Heart left ventricle (tissue), 16 donors: ENCODE results near the gene BCL7C. TPM values are rescaled to one million over a fixed set of nuclear protein-coding genes. Genes with fewer than 3 reads are reported as not detected.

Experiments used
- ATAC-seq, 4 donors: fragments of 200-7000 bp; cut with Tn5 transposase; one replicate each; pipeline ENCODE4 v1.9.1; 2020 to 2022; ENCODE audit warnings: moderate library complexity in 4 of 4, mild to moderate bottlenecking in 3 of 4, moderate number of reproducible peaks in 1 of 4
- DNase-seq, 5 donors: peaks; one replicate each; pipeline ENCODE4 v3.0.0-alpha.2; 2020
- H3K27ac ChIP-seq, 12 donors: fragments of 200-600 bp; sonication (generic) in 4 of 12; one replicate each; pipeline versions ENCODE4 v1.5.0 to v1.8.0; 2016 to 2022; ENCODE audit warnings: mild to moderate bottlenecking in 2 of 12
- H3K27me3 ChIP-seq, 9 donors: fragments of 200-600 bp; sonication (generic) in 2 of 9; one replicate each; pipeline versions ENCODE4 v1.5.1 to v1.8.0; 2016 to 2022; ENCODE audit warnings: mild to moderate bottlenecking in 3 of 9
- H3K36me3 ChIP-seq, 9 donors: fragments of 200-600 bp; sonication (generic) in 2 of 9; one replicate each; pipeline versions ENCODE4 v1.5.0 to v1.8.0; 2018 to 2022; ENCODE audit warnings: mild to moderate bottlenecking in 2 of 9
- H3K4me1 ChIP-seq, 12 donors: fragments of 200-600 bp; sonication (generic) in 4 of 12; one replicate each; pipeline versions ENCODE4 v1.5.0 to v1.8.0; 2016 to 2022; ENCODE audit warnings: mild to moderate bottlenecking in 3 of 12
- H3K4me3 ChIP-seq, 12 donors: fragments of 200-600 bp; sonication (generic) in 4 of 12; one replicate each; pipeline versions ENCODE4 v1.5.0 to v1.8.0; 2017 to 2022; ENCODE audit warnings: mild to moderate bottlenecking in 9 of 12, moderate library complexity in 4 of 12
- H3K9me3 ChIP-seq, 12 donors: fragments of 200-600 bp; sonication (generic) in 4 of 12; one replicate each; pipeline versions ENCODE4 v1.5.0 to v1.8.0; 2016 to 2022; ENCODE audit warnings: mild to moderate bottlenecking in 1 of 12
- POLR2A ChIP-seq, 2 donors: fragments of 450-650 bp; IDR thresholded peaks; one replicate each; pipeline ENCODE4 v1.6.1; 2017; ENCODE audit warnings: antibody characterized with exemption in 2 of 2, mild to moderate bottlenecking in 2 of 2, moderate library complexity in 2 of 2
- WGBS, 4 donors: extraction: QIAGEN DNeasy Blood & Tissue Kit in 2 of 4; methylation state at CpG; one replicate each; pipeline versions ENCODE4 v1.1.5 to v1.1.7; 2013 to 2018; 5-methylcytosine and 5-hydroxymethylcytosine counted together
- intact Hi-C, 10 donors: fragments of 100-400 bp; cut with DNase I; formaldehyde crosslinking; loops; one replicate each; pipeline versions ENCODE4 v1.11.1 to v1.14.2; 2022
- polyA plus RNA-seq, 2 donors: library from polyadenylated mRNA; stranded (reverse); fragments of 200-250 nt; gene quantifications; one replicate each; pipeline ENCODE4 v1.2.3, GENCODE V29; 2013
- total RNA-seq, 9 donors: library from RNA; depleted of rRNA in 2 of 9; stranded (reverse); fragments of >200 nt in 2 of 9; fragmentation: NEBNext Ultra II Directional in 3 of 9; extraction: Animal tissue kit (Norgen Biotek cat#: 25700) in 3 of 9; gene quantifications; one replicate each; pipeline versions ENCODE4 v1.1.0 to v1.2.4, GENCODE V29; 2016 to 2023
- TF ChIP-seq, protein P1 (sequence below), 12 donors: fragments of 200-600 bp; sonication (generic) in 4 of 12; IDR thresholded peaks; one replicate each; pipeline versions ENCODE4 v1.5.0 to v1.8.0; 2018 to 2022; ENCODE audit warnings: antibody characterized with exemption in 12 of 12, mild to moderate bottlenecking in 5 of 12
- donor health status: ischemic (EF 13 %, LVEDD 7.1; RV severe dilation, severe dysfunction).
- donor health status: healthy with polysubstance abuse.
- donor health status: DM: no; HTN: yes; CAD: no.
- donor health status: DM: no; HTN: no; CAD: no.
- donor health status: ischemic (EF 25% LVEDD 6.9; RV normal size, moderate dysfunction).
- donor health status: ischemic (EF 25% LVEDD 5.7; RV mildly dilated, moderate dysfunction).
- donor health status: healthy.
- donor health status: DM: yes; HTN: yes; CAD: no.
- donor health status: ischemic (EF 35%, LVEDD 5.7; RV mildly dilated, moderate dysfunction).
- donor health status: nonischemic (EF 11% LVEDD 7.7; RV severe dilation, severe dysfunction).
- donor health status: DM: yes; HTN: yes; CAD: no.
- donor health status: PGD.
- donor health status: ischemic (EF 29% LVEDD 5.4; RV normal size, mild dysfunction).
- donor health status: nonischemic (EF 23%, LVEDD 6.1; RV moderate dilation, normal function).

The BCL7C gene
- total and polyA plus RNA-seq, 11 donors: 23.1 to 43.4 (median 28.7) TPM

GRCh38 chr16:30929167-30929566 lies 35.3 kb upstream of the BCL7C start:
- ATAC-seq (no peak), DNase-seq (no peak)
- TF ChIP-seq, protein P1, sequence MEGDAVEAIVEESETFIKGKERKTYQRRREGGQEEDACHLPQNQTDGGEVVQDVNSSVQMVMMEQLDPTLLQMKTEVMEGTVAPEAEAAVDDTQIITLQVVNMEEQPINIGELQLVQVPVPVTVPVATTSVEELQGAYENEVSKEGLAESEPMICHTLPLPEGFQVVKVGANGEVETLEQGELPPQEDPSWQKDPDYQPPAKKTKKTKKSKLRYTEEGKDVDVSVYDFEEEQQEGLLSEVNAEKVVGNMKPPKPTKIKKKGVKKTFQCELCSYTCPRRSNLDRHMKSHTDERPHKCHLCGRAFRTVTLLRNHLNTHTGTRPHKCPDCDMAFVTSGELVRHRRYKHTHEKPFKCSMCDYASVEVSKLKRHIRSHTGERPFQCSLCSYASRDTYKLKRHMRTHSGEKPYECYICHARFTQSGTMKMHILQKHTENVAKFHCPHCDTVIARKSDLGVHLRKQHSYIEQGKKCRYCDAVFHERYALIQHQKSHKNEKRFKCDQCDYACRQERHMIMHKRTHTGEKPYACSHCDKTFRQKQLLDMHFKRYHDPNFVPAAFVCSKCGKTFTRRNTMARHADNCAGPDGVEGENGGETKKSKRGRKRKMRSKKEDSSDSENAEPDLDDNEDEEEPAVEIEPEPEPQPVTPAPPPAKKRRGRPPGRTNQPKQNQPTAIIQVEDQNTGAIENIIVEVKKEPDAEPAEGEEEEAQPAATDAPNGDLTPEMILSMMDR (IDR thresholded peaks at IDR 0.05): no peak
- TF ChIP-seq POLR2A (IDR thresholded peaks at IDR 0.05): no peak
- H3K9me3 ChIP-seq: no peaks in the 10 kb centered on the region
- intact Hi-C loops: no loop called here
- WGBS, 4 donors: 85 to 89% (median 86%) methylated on average over 7 of the region's 7 CpGs
- H3K27ac ChIP-seq: no peak overlapping the region
- no peak overlapping the region for H3K4me3 ChIP-seq
- no peaks in the 10 kb centered on the region for H3K27me3 ChIP-seq
- H3K4me1 ChIP-seq: peaks cover 0 to 25% (median 8%) of the 10 kb centered on the region in 12 donors
- H3K36me3 ChIP-seq: peaks cover 0 to 47% (median 22%) of the 10 kb centered on the region in 9 donors

DNA sequence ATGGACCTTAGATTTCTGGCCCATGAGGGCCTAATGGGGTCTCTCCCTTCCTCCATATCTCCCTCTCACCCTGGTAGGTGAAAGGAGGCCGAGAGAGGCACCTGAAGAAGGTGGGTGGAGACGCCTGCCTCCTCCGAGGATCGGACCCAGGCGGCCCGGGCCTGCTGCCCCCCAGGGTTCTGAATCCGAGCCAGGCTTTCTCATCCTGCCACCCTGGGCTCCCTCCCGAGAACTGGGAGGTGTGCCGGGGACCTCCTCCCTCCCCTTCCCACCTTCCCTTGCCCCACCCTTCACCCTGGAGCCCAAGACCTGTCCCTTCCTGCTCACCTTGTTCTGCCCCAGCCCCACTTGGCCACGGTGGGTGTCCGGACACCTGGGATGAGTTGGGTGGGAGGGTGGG lies 34.5 kb upstream of the BCL7C start:
- Histone ChIP-seq H3K9me3 (no peaks in the 10 kb centered on the region), H3K4me1 (peaks cover 0 to 28% (median 8%) of the 10 kb centered on the region in 12 donors), H3K27me3 (no peaks in the 10 kb centered on the region), H3K27ac (no peak overlapping the region), H3K4me3 (no peak overlapping the region), H3K36me3 (peaks cover 0 to 47% (median 22%) of the 10 kb centered on the region in 9 donors)
- ATAC-seq: no peak
- WGBS, 4 donors: 88 to 92% (median 90%) methylated on average over 7 to 11 of the region's 11 CpGs
- TF ChIP-seq, protein P1 (IDR thresholded peaks at IDR 0.05): no peak
- TF ChIP-seq POLR2A (IDR thresholded peaks at IDR 0.05): no peak
- intact Hi-C loops: no loop called here
- no peak for DNase-seq

DNA sequence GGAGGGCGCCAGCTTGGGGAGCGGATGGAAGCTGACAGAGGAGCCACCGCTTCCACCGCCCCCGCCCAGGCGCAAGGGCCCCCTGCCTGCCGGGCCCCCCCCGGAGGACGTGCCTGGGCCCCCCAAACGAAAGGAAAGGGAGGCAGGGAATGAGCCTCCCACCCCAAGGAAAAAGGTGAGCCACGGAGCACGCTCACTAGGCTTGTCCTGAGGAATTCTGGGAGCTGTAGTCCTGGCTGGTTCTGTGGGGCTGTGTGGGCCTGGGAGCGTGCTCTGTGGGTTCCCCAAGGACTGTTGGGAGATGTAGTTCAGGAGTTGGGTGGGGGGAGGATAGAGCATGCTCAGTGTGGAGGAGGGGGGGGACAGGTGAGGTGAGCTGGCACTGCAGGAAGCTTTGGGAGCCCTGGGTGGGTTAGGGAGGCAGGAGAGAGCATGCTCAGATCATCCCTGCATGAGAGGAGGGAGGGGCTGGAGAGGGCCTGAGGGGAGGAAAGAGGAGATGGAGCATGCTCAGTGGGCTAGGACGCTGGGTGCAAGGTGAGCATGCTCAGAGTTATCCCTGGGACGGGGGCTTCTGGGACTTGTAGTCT lies 34.0 kb upstream of the BCL7C start:
- Histone ChIP-seq H3K27me3 (no peaks in the 10 kb centered on the region), H3K36me3 (peaks cover 0 to 46% (median 17%) of the 10 kb centered on the region in 9 donors), H3K9me3 (no peaks in the 10 kb centered on the region), H3K4me3 (no peak overlapping the region), H3K4me1 (peaks cover 0 to 28% (median 8%) of the 10 kb centered on the region in 12 donors), H3K27ac (peak overlapping the region in 1 of 12 donors; percentile 43)
- 44 to 61% (median 54%) methylated on average over 7 to 15 of the region's 15 CpGs for WGBS, 4 donors
- intact Hi-C loops: no loop called here
- ATAC-seq: peak; percentile 18 to 40 (median 20)
- peak in 4 of 5 donors; percentile 61 to 70 (median 64) for DNase-seq
- TF ChIP-seq, protein P1 (IDR thresholded peaks at IDR 0.05): no peak
- TF ChIP-seq POLR2A (IDR thresholded peaks at IDR 0.05): no peak

- DNase-seq (no peak), ATAC-seq (no peak)
- Histone ChIP-seq H3K9me3 (no peaks in the 10 kb centered on the region), H3K36me3 (peaks cover 0 to 39% (median 14%) of the 10 kb centered on the region in 9 donors), H3K4me1 (peaks cover 0 to 28% (median 8%) of the 10 kb centered on the region in 12 donors), H3K27me3 (no peaks in the 10 kb centered on the region), H3K27ac (peak overlapping the region in 1 of 12 donors; percentile 43), H3K4me3 (no peak overlapping the region)
- intact Hi-C loops: no loop called here
- TF ChIP-seq, protein P1 (IDR thresholded peaks at IDR 0.05): no peak
- no peak for TF ChIP-seq POLR2A (IDR thresholded peaks at IDR 0.05)
- WGBS, 4 donors: 84 to 93% (median 86%) methylated on average over 17 to 22 of the region's 22 CpGs
These were observed 33.3 kb upstream of the BCL7C start for GRCh38 chr16:30926937-30927788.
